PC-3 (cell line): ENCODE measurements around the gene C9orf72.
"Not testable (repeated sequence)": the region's sequence is repeated elsewhere in the genome, so short reads cannot be mapped to it uniquely, and the experiment has no call there.

Experiments used
- EZH2 ChIP-seq: fragments of 300-600 bp; sonication (generic); IDR thresholded peaks from one replicate; pipeline ENCODE4 v1.6.1; 2017; ENCODE audit warnings: antibody characterized with exemption, mild to moderate bottlenecking, low read length; ENCODE audit not compliant: unreplicated experiment
- EZH2phosphoT487 ChIP-seq: fragments of 300-600 bp; sonication (generic); IDR thresholded peaks from 2 replicates; pipeline ENCODE4 v1.6.1; 2018; ENCODE audit warnings: mild to moderate bottlenecking, antibody characterized with exemption, low read length, borderline replicate concordance

- TF ChIP-seq EZH2phosphoT487, EZH2: not testable (repeated sequence)
Observed at GRCh38 chr9:27612036-27612435, 38.8 kb upstream of the C9orf72 start.
